ENCODE measurements around the gene TWSG1.

Gene TWSG1

DNA sequence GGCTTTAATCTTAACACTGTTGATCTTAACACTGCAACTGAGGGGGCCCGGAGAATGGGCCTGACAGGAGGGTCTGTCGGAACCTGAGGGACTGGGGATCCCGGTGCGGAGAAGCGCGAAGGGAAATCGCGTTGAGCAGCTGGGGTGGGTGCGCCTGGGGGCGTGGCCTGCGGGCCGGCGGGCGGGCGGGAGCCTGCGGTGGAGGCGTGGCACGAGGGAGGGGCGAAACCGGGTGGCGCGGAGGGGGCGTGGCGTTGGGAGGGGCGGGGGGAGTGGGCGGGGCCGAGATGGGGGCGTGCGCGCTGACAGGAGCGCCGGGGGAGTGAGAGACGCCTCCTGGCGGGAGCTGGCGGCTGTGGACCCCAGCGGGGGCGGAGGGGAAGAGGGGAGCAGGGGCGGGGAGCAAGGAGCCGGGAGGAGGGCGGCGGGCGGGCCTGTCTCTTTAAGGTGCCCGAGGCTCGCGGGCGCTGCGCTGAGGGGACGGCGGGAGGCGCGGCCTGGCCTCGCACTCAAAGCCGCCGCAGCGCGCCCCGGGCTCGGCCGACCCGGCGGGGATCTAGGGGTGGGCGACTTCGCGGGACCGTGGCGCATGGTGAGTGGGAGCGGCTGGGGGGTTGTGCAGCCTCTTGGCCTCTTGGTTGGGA lies at the start of gene TWSG1:
Gene TWSG1 (plus strand): TSS at position 445 of the 644 bp plus-strand sequence. CDS start 2,457 bp downstream, outside the sequence.
- DNase-seq = peak; percentile 79 to 98 (median 90)
- intact Hi-C loops (cut with DNase I) = loop anchor here (2.0 to 10.0 kb wide), 3 partner anchors 140 to 262 kb away; partner anchors contain the start of genes ANKRD12 and RALBP1

DNA sequence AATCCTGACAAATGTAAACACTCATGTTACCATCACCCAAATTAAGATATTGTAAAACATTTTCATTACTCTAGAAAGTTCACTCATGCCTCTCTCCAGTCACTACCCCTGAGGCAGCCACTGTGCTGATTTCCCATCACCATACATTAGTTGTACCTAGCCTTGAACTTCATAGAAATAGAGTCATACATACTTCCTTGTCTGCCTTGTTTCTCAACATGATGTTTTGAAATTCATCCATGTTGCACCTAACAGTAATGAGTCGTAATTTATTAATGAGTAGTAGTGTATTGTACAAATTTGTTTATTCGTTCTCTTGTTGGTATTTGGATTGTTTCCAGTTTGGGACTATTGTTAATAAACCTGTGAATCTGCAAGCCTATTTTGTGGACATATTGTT lies 49.0 kb upstream of the TWSG1 start:
- intact Hi-C loops (cut with DNase I) = no loop called here
- no peak for DNase-seq

DNA sequence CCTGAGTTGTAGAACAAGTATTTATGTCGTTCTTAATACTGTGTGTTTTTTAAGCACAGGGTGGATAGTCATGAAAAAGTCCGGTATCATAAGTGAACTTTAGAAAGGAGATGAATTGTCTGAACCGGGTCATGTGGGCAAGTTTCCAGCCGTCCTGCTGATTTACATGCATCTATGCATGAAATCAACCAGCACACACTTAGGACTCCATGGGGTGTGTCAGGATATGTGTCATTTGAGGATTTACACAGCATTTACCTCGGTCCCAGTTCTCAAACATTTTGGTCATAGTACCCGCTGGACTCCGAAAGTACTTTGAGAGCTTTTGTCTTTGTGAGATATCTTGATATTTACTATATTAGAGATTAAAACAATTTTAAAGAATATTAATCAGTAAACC lies 47.5 kb upstream of the TWSG1 start:
- DNase-seq = no peak
- intact Hi-C loops (cut with DNase I) = no loop called here

DNA sequence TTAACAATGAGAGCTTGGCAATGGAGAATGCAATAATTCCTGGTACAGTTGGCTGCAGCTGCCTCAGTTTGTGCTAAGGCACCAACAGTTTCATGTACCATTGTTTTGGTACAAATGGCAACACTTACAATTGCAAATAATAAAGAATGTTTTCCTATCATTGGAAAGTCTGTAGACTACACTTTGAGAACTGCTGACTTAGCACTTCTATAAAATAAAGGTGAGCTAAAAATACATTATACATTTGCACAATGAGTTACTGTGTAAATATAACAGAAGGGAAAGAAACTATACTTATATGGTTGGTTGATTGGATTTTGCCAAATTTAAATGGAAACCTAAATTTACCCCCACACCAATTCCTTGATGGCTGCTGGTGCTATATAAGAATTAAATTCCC lies 44.9 kb upstream of the TWSG1 start:
- no peak for DNase-seq
- intact Hi-C loops (cut with DNase I) = no loop called here

DNA sequence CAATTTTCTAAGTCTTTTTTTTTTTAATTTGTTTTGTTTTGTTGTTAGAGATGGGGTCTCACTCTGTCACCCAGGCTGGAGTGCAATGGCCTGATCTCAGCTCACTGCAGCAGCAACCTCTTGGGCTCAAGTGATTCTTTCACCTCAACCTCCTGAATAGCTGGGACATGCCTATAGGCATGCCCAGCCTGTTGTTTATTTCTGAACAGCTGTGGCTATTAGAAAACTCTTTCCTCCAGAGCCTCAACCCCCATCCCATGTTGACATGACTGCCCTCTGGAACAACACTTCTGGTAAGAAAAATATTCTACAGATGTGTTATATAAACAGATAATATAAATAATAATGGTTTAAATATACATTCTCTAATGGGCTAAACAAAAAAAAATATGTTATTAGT lies 44.4 kb upstream of the TWSG1 start:
- intact Hi-C loops (cut with DNase I) = no loop called here

DNA sequence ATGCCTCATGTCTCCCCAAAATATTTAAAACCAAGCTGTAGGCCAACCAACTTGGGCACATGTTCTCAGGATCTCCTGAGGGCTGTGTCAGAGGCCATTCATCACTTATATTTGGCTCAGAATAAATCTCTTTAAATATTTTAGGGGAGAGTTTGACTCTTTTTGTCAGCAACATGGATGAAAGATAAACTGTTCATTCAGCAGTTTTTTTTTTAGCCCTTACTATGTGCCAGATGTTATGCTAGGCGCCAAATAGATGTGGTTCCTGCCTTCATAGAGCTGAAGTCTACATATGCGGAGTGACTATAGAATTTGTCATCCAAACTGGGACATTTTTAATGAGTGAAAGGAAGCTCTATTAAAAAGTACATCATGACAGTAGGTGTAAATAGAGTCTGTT lies 42.5 kb upstream of the TWSG1 start:
- no peak for DNase-seq
- intact Hi-C loops (cut with DNase I) = no loop called here

More for the DNA sequence above, 44.4 kb upstream of the TWSG1 start:
- DNase-seq = no peak

DNA sequence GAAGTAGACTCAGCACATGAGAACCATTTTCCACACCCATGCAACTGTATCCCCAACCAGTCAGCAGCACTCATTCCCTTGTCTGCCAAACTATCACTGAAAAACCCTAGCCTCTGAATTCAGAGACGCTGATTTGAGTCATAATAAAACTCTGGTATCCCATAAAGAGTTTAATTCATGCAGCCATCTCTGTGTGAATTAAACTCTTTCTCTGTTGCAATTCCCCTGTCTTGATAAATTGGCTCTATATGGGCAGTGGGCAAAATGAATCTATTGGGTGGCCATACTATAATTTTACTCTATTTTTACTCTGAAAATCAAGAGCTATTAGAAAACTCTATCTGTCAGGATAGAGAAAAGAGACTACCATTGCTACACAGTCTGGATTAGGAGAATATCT lies 40.6 kb upstream of the TWSG1 start:
- DNase-seq = no peak
- intact Hi-C loops (cut with DNase I) = no loop called here

DNA sequence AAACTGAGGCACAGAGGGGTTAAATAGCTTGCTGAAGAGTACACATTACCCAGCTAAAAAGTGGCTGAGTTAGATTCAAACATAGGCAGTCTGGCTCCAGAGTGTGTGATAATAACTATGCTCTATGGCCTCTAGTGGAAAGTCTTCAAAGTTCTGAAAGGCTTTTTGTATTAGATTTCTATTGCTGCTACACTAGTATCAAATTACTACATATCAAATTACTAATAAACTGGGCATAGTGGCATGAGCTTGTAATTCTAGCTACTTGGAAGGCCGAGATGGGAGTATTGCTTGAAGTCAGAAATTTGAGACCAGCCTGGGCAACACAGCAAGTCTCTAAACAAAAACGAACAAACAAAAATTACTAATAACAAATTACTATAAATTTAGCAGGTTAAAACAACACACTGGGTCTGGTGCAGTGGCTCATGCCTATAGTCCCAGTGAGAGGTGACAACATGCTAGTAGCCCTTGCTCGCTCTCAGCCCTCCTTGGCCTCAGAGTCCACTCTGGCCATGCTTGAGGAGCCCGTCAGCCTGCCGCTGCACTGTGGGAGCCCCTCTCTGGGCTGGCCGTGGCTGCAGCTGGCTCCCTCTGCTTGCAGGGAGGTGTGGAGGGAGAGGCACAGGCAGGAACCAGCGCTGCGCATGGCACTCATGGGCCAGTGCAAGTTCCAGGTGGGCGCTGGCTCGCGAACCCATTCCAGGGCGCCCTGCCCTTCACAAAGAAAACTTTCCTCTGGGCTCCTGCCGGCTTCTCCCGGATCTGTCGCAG lies 38.2 kb upstream of the TWSG1 start:
- peak in 1 of 10 donors; percentile 80 for DNase-seq
- intact Hi-C loops (cut with DNase I) = no loop called here

DNA sequence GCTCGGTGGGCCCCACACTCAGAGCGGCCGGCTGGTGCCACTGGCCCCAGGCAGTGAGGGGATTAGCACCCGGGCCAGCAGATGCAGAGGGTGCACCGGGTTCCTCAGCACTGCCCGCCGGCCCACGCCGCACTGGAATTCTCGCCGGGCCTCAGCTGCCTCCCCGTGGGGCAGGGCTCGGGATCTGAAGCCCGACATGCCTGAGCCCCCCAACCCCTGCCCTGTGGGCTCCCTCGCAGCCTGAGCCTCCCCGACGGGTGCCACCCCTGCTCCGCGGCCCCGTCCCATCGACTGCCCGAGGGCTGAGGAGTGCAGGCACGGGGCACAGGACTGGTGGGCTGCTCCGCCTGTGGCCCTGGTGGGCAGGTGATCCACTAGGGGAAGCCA lies 37.6 kb upstream of the TWSG1 start:
- intact Hi-C loops (cut with DNase I) = no loop called here
- peak in 1 of 10 donors; percentile 85 for DNase-seq

DNA sequence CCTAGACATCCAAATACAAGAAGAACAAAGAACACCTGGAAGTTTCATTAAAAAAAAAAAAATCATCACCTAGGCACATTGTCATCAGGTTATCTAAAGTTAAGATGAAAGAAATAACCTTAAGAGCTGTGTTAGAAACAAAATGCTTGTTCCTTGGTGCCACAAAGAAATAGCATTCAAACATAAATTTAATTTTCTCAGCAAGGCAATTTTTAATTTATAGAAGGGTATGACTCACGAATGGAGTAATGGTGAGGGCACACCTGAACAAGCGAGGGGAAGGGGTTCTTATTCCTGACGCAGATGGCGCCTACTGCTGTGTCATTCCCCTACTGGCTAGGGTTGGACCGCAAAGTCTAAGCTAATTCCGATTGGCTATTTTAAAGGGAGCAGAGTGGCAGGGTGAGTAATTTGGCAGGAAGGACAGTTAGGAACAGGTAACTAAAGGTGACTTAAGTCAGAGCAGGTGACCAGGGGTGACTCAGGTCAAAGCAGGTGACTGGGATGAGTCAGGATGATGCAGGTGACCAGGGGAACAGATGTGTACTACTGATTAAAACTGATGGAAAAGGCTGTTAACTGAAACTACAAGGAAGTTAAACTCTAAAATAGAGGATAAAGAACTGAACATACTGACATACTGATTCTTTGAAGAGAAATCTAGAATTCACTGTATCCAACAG lies 30.0 kb upstream of the TWSG1 start:
- no peak for DNase-seq
- intact Hi-C loops (cut with DNase I) = no loop called here

DNA sequence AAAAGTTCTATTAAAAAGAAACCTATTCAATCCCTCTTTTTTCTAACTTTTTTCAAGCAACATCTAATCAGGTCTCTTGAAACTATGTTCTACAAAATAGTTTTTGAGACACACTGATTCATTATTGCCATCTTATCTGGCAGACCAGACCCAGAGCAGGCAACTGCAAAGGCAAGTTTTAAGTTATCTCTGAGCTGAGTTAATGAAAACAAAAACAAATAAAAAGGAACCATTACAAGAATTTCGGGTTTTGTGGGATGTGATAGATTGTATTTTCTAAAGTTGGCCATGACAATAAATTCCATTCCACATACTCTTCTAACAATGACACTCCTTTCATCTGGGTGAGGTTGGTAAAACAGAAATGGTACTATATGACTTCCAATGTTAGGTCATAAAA lies 15.2 kb upstream of the TWSG1 start:
- intact Hi-C loops (cut with DNase I) = no loop called here

DNA sequence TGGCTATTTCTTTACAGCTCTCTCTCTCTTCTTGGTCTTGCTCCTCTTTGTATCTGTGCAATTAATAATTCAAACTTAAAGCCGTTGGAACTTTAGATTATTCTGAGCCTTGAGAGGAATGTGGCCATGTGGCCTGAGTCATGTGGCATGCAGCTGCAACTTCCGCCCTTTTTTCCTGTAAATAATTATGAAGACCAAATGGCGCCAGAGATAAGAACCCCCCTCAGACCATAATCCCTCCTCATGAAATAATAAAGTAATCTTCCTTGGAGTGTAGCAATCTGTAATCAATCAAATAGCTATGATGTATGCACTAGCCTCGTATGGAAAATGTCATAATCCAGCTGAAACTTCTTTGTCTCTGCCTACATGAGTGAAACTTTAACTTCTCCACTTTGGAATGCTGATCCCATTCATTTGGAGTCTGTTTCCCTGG lies 13.5 kb upstream of the TWSG1 start:
- DNase-seq = no peak
- intact Hi-C loops (cut with DNase I) = no loop called here

More for the DNA sequence above, 15.2 kb upstream of the TWSG1 start:
- DNase-seq = no peak

DNA sequence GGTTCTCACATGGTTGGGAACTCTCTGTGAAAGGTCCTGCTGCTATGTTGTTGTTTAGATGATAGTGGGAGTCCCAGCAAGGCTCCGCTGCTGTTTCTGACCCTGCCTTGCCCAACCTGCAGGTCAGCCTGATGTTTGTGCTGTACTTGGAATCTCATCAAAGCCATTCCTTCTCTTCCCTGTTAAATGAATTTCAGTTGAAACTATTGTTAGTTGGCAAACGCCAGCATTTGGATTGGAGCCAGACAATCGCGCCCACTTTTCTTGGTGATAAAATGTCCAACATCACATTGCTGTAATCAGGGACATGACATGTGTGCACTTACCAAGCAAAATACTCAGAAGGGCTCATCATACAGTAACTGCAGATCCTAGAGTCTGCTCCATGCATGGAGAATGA lies 12.8 kb upstream of the TWSG1 start:
- no peak for DNase-seq
- intact Hi-C loops (cut with DNase I) = no loop called here

DNA sequence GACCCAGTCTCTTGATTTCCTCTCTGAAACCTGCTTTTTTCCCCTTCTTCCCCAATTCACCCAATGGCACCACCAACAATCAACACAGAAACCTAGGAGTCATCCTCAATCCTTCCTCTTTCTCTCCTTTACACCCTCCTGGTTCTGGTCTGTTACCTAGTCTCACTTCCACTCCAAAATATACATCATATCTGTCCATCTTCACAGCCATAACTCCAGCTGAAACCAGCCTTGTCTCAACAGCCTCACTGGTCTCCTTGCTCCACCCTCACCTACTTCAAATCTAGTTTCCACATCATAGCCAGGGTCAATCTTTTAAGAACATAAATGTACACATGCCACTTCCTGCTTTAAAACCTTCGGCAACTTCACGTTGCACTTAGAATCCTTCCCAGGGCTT lies 11.8 kb upstream of the TWSG1 start:
- intact Hi-C loops (cut with DNase I) = no loop called here
- DNase-seq = no peak

DNA sequence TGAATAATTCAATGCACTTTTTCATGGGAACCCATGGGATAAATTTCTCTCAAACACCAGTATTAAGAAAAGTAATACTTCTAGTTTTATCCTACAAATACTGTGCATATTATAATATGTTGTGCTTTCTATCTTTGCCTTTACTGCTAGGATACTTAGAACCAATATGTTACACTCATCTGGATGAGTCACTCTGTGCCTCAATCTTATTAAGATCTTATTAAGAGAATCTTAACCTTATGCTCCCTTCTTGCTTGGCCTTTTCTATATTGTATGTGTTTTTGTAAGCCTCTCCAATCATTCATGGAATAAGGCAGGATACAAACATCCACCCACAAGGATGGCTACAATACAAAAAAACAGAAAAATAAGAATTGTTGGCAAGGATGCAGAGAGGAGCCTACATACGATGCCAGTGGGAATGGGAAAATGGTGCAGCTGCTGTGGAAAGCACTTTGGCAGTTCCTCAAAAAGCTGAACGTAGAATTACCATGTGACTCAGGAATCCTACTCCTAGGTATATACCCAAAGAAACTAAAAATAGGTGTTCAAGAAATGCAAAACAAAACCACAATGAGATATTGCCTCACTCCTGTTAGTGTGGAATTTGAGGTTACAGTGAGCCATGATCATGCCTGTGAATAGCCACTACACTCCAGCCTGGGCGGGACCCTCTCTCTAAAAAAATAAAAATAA lies 10.7 kb upstream of the TWSG1 start:
- intact Hi-C loops (cut with DNase I) = no loop called here
- no peak for DNase-seq

DNA sequence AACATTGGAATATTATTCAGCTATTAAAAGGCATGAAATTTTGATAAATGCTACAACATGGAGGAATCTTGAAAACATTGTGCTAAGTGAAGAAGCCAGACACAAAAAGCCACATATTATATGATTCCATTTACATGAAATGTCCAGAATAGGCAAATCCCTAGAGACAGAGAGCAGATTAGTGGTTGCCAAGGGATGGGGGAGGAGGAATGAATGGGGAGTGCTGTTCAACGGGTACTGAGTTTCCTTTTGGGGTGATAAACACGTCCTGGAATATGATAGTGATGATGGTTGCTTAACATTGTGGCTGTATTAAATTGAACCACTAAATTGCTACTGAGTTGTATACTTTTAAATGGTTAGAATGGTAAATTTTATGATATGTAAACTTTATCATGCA lies 8.9 kb upstream of the TWSG1 start:
- no peak for DNase-seq
- intact Hi-C loops (cut with DNase I) = no loop called here

DNA sequence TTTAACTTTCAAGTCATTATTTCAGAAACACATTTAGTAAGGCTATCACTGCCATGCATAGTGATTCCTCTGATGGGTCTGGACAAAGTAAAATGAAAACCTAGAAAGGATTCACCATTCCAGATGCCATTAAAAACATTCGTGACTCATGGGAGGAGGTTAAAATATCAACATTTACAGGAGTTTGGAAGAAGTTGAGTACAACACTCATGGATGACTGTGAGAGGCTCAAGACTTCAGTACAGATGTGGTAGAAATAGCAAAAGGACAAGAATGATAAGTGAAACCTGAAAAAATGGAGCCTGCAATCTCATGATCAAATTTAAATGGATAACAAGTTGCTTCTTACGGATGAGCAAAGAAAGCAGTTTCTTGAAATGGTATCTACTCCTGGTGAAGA lies 5.8 kb upstream of the TWSG1 start:
- no peak for DNase-seq
- intact Hi-C loops (cut with DNase I) = no loop called here

DNA sequence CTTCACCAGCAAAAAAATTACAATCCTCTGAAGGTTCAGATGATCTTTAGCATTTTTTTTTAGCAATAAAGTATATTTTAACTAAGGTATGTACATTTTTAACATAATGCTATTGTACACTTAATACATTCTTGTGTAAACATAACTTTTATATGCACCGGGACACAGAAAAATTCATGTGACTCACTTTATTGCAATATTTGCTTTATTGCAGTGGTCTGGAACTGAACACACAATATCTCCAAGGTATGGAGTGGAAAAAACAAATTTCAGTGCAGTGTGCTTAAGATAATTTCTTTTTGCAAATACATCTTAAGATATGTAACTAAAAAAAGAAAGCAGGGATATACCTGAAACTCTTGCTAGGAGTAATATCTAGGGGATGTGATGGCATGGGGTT lies 5.1 kb upstream of the TWSG1 start:
- intact Hi-C loops (cut with DNase I) = no loop called here
- no peak for DNase-seq

DNA sequence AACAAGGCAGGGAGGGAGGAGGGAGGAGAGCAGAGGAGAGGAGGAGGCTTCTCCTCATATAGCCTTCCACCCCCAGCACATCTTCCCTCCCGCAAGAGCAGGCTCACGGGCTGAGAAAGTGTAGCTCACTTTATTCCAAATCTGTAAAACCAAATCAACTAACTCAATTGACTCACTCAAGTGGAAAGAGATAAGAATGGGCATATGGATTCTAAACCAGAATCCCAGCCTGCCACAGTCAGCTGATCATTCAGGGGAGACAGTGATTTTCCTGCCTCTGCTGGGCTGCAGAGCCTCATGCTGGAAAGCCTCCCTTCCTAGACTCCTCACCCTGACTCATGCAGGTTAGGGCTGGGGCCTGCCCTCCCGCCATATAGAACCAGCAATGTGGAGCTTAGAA lies 4.2 kb upstream of the TWSG1 start:
- DNase-seq = no peak
- intact Hi-C loops (cut with DNase I) = loop anchor here (10.0 kb wide), 1 partner anchor 196 kb away; the partner anchor contains the start of gene ANKRD12

DNA sequence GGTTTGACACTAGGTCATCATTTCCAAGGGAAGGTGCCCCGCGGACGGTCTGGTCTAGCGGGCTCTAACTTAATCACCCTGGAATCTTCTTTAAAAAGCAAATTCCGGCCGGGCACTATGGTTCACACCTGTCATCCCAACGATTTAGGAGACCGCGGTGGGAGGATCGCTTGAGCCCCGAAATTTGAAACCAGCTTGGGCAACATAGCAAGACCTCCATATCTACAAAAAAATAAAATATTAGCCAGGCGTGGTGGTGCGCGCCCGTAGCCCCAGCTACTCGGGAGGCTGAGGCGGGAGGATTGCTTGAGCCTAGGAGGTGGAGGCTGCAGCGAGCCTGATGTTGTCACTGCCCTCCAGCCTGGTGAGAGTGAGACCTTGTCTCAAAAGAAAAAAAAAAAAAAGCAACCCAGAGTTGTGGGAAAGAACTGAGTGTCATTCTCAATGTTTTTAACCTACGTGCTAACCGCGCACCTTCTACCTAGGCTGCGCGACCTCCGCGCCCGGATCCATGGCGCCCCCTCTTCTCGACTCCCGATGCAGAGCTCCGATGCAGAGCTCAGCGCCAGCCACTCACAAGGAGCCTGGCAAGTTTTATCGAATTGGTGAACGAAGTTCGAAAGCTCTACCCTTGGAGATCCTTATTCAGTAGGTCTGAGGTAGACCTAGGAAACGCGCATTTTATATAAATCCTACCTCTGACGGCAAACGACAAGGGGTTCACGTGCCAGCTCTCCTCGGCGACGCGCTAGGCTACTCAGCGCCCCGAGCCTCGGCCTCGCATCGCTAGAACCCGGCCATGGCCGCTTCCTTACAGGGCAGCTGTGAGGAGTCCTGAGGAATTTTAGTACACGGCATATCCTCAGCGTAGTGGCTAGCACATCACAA lies 888 bp upstream of the TWSG1 start:
- intact Hi-C loops (cut with DNase I) = loop anchor here (2.0 to 10.0 kb wide), 3 partner anchors 141 to 261 kb away; partner anchors contain the start of genes ANKRD12 and RALBP1
- DNase-seq = peak in 6 of 10 donors; percentile 12 to 88 (median 58)
